Esophagus muscularis mucosa (tissue), 4 donors: ENCODE measurements around the gene VMA21.

Experiments used
- EP300 ChIP-seq: sonication (generic); formaldehyde crosslinking; IDR thresholded peaks from one replicate; pipeline ENCODE4 v1.6.1; 2017; ENCODE audit warnings: antibody characterized with exemption
- POLR2AphosphoS5 ChIP-seq, 2 donors: sonication (generic); formaldehyde crosslinking; IDR thresholded peaks; one replicate each; pipeline ENCODE4 v1.6.1; 2017; ENCODE audit warnings: antibody characterized with exemption in 2 of 2
- TF ChIP-seq, protein P1 (sequence below), 3 experiments: fragments of 200-600 bp in 2 of 3; fragments of 450-650 bp in 1 of 3; sonication (generic) in 2 of 3; IDR thresholded peaks; one replicate each; pipeline ENCODE4 v1.5.1; 2017 to 2019; ENCODE audit warnings: antibody characterized with exemption in 3 of 3, mild to moderate bottlenecking in 2 of 3, moderate library complexity in 1 of 3

DNA sequence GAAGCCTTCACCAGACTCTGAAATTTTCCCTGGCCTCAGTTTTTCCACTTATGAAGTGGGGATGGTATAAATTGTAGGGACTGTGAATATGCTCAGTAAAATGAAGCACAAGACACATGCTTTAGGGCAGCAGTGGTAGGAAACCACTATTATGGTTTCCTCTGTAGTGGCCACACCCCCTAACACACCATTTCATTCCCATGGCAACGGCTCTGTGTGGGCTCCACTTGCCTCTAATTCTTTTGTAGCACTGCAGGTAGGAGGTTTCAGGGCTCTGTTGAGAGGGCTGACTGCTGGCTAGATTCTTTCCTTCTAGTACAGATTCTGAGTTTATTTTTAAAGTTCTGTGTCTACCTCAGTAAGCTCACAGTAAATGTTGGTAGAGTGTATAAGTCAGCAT is 3.5 kb upstream of the VMA21 start:
- no peak for TF ChIP-seq EP300
- no peak for TF ChIP-seq POLR2AphosphoS5 (IDR thresholded peaks at IDR 0.05)
- TF ChIP-seq, protein P1, sequence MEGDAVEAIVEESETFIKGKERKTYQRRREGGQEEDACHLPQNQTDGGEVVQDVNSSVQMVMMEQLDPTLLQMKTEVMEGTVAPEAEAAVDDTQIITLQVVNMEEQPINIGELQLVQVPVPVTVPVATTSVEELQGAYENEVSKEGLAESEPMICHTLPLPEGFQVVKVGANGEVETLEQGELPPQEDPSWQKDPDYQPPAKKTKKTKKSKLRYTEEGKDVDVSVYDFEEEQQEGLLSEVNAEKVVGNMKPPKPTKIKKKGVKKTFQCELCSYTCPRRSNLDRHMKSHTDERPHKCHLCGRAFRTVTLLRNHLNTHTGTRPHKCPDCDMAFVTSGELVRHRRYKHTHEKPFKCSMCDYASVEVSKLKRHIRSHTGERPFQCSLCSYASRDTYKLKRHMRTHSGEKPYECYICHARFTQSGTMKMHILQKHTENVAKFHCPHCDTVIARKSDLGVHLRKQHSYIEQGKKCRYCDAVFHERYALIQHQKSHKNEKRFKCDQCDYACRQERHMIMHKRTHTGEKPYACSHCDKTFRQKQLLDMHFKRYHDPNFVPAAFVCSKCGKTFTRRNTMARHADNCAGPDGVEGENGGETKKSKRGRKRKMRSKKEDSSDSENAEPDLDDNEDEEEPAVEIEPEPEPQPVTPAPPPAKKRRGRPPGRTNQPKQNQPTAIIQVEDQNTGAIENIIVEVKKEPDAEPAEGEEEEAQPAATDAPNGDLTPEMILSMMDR (IDR thresholded peaks at IDR 0.05): no peak
